Adrenal gland (tissue), 12 donors: Measurements from ENCODE around the gene ANKS4B. TPM values are rescaled to one million over a fixed set of nuclear protein-coding genes. Genes with fewer than 3 reads are reported as not detected.

Experiments used
- DNase-seq, 7 donors: peaks; one replicate each; pipeline ENCODE4 v3.0.0-alpha.2; 2019 to 2020
- H3K27ac ChIP-seq, 5 donors: fragments of 200-600 bp; sonication (generic) in 4 of 5; 1 replicate in 3 of 5; 2 replicates in 2 of 5; pipeline versions ENCODE4 v1.5.1 to v1.8.0; 2016 to 2020; ENCODE audit warnings: mild to moderate bottlenecking in 1 of 5
- H3K27me3 ChIP-seq: fragments of 200-600 bp; 2 replicates; pipeline ENCODE4 v1.8.0; 2021
- H3K36me3 ChIP-seq, 2 donors: fragments of 200-600 bp; replicated peaks in 1 of 2; 1 replicate in 1 of 2; 2 replicates in 1 of 2; pipeline versions ENCODE4 v1.5.1 to v1.8.0; 2018 to 2022
- H3K4me1 ChIP-seq, 2 donors: fragments of 200-600 bp; replicated peaks in 1 of 2; 1 replicate in 1 of 2; 2 replicates in 1 of 2; pipeline versions ENCODE4 v1.5.1 to v1.8.0; 2018 to 2021
- H3K4me3 ChIP-seq, 4 donors: fragments of 200-600 bp; sonication (generic) in 3 of 4; one replicate each; pipeline ENCODE4 v1.5.1; 2016 to 2018
- H3K9me3 ChIP-seq, 3 donors: fragments of 200-600 bp; sonication (generic) in 1 of 3; replicated peaks in 1 of 3; 1 replicate in 2 of 3; 2 replicates in 1 of 3; pipeline versions ENCODE4 v1.5.1 to v1.8.0; 2016 to 2021
- CTCF ChIP-seq, 6 experiments: fragments of 450-650 bp in 4 of 6; fragments of 200-600 bp in 2 of 6; sonication (generic) in 1 of 6; IDR thresholded peaks; 1 replicate in 5 of 6; 2 replicates in 1 of 6; pipeline versions ENCODE4 v1.5.1 to v1.8.0; 2016 to 2021; ENCODE audit warnings: antibody characterized with exemption in 6 of 6, mild to moderate bottlenecking in 2 of 6, moderate library complexity in 1 of 6
- POLR2A ChIP-seq, 2 donors: fragments of 450-650 bp; IDR thresholded peaks; one replicate each; pipeline ENCODE4 v1.6.1; 2017; ENCODE audit warnings: antibody characterized with exemption in 2 of 2, mild to moderate bottlenecking in 2 of 2, moderate library complexity in 1 of 2
- WGBS, 4 donors: extraction: QIAGEN DNeasy Blood & Tissue Kit in 2 of 4; methylation state at CpG; one replicate each; pipeline versions ENCODE4 v1.1.5 to v1.1.7; 2013 to 2017; 5-methylcytosine and 5-hydroxymethylcytosine counted together
- intact Hi-C, 2 donors: fragments of 100-400 bp; cut with DNase I; formaldehyde crosslinking; loops; one replicate each; pipeline versions ENCODE4 v1.14.1 to v1.15.0; 2022 to 2023
- polyA plus RNA-seq, 3 donors: library from polyadenylated mRNA; stranded (reverse); fragments of 200-250 nt in 2 of 3; fragments of 350-450 nt in 1 of 3; fragmentation: Illumina TruSeq in 1 of 3; extraction: RNeasy Lipid Tissue Mini Kit (QIAGEN cat#74804) in 1 of 3; gene quantifications; one replicate each; pipeline ENCODE4 v1.2.3, GENCODE V29; 2013 to 2014
- total RNA-seq, 9 donors: library from RNA; depleted of rRNA in 4 of 9; stranded (reverse); fragments of >200 nt in 4 of 9; fragments of 120-200 nt in 1 of 9; fragmentation: NEBNext Ultra II Directional in 1 of 9; extraction: Animal tissue kit (Norgen Biotek cat#: 25700) in 1 of 9; gene quantifications; one replicate each; pipeline versions ENCODE4 v1.1.0 to v1.2.4, GENCODE V29; 2013 to 2023
- donor health status: healthy with polysubstance abuse.
- donor health status: Bipolar disorder and iron deficiency.
- donor health status: DM: yes; HTN: yes; CAD: no.
- donor health status: DM: no; HTN: no; CAD: no.
- donor health status: DM: no; HTN: no; CAD: no.
- donor health status: DM: yes; HTN: yes; CAD: no.

The ANKS4B gene
- total and polyA plus RNA-seq, 12 donors: not detected

DNA sequence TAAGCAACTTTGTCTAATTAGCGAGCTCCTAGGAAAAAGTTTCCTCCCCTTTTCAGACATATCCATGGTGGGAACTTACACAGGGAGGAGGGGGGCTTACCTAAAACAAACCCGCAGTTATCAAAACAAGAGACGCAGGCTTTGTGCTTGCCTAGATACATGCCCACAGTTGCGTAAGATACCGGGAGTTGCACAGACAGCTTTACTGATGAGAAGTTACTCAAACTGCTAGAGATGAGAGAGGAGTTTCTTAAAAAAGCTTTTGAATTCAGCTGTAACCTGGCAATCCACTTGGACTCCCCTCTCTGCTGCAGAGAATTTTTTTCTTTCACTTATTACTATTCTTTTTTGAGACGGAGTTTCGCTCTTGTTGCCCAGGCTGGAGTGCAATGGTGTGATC is 15.3 kb upstream of the ANKS4B start:
- no peak overlapping the region for H3K4me3 ChIP-seq
- no peak overlapping the region for H3K27ac ChIP-seq
- no peaks in the 10 kb centered on the region for H3K9me3 ChIP-seq
- WGBS, 4 donors: 55 to 70% (median 61%) methylated on average over 7 of the region's 7 CpGs
- H3K36me3 ChIP-seq: no peaks in the 10 kb centered on the region
- peak in 1 of 7 donors; percentile 8 for DNase-seq
- intact Hi-C loops: no loop called here
- TF ChIP-seq CTCF (IDR thresholded peaks at IDR 0.05) (no peak), POLR2A (IDR thresholded peaks at IDR 0.05) (no peak)
- peaks cover 6% of the 10 kb centered on the region for H3K27me3 ChIP-seq
- no peaks in the 10 kb centered on the region for H3K4me1 ChIP-seq

- H3K36me3 ChIP-seq: no peaks in the 10 kb centered on the region
- no peak overlapping the region for H3K4me3 ChIP-seq
- H3K4me1 ChIP-seq: no peaks in the 10 kb centered on the region
- intact Hi-C loops: no loop called here
- H3K9me3 ChIP-seq: no peaks in the 10 kb centered on the region
- no peak overlapping the region for H3K27ac ChIP-seq
- DNase-seq: no peak
- H3K27me3 ChIP-seq: peaks cover 12% of the 10 kb centered on the region
- 74 to 89% (median 81%) methylated on average over 2 of the region's 2 CpGs for WGBS, 4 donors
- no peak for TF ChIP-seq CTCF (IDR thresholded peaks at IDR 0.05)
- no peak for TF ChIP-seq POLR2A (IDR thresholded peaks at IDR 0.05)
Observed at GRCh38 chr16:21219551-21219950, 13.9 kb upstream of the ANKS4B start.

DNA sequence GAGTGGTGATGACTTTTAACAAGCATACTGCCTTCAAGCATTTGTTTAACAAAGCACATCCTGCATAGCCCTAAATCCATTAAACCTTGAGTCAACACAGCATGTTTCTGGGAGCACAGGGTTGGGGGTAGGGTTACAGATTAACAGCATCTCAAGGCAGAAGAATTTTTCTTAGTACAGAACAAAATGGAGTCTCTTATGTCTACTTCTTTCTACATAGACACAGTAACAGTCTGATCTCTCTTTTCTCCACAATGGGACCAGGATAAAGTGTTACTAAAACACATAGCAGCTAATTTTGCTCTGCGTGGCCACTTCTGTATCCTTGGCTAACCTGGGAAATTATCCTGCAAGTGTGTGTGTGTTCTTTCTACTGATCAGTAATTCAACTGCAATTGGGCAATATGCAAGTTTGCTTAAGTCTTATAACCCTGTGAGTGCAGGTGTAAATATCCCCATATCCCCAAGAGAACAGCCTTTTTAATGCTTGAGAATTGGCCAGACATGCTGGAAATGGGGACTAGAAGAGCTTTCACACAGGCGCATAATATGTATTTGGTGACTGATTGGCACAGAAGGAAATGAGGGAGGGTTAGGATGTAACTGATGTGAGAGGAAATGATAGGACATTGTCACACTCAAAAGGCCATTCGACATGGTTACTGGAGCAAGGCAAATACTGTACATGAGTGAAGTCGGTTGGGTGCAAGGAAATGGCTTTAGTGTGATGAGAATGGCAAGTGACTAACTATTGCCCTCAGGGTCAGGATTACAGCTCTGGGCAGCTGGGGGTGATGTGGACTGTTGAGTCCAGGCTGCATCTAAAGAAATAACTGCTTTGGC is 10.8 kb upstream of the ANKS4B start:
- no peak overlapping the region for H3K4me3 ChIP-seq
- no peaks in the 10 kb centered on the region for H3K4me1 ChIP-seq
- no peak for DNase-seq
- 57 to 65% (median 60%) methylated on average over 4 of the region's 4 CpGs for WGBS, 4 donors
- intact Hi-C loops: no loop called here
- no peak for TF ChIP-seq POLR2A (IDR thresholded peaks at IDR 0.05)
- H3K36me3 ChIP-seq: no peaks in the 10 kb centered on the region
- peaks cover 0 to 3% (median 0%) of the 10 kb centered on the region in 3 donors for H3K9me3 ChIP-seq
- no peak overlapping the region for H3K27ac ChIP-seq
- H3K27me3 ChIP-seq: peaks cover 12% of the 10 kb centered on the region

DNA sequence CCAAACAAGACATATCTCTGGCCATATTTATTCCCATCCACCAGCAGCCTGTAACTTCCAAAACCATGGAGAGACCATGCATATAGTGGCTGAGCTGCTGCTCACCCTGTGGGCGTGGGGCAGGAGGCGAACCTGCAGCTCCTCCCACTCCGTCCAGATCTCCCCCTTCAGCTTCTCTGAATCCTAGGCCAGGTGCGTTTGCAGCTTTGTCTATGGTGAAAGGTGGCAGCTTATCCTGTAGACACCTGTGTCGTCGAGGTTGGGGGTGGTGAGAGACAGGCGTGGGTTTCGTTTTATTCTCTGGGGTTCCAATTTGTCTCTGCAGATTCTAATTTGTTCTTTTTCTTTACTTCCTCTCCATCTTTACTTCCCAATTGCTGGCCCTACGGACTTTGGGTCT is 9.7 kb upstream of the ANKS4B start:
- Histone ChIP-seq H3K27me3 (peaks cover 8% of the 10 kb centered on the region), H3K4me3 (no peak overlapping the region), H3K9me3 (peaks cover 0 to 3% (median 0%) of the 10 kb centered on the region in 3 donors), H3K36me3 (no peaks in the 10 kb centered on the region), H3K27ac (no peak overlapping the region), H3K4me1 (no peaks in the 10 kb centered on the region)
- WGBS, 4 donors: 69 to 79% (median 75%) methylated on average over 9 of the region's 9 CpGs
- no peak for TF ChIP-seq CTCF (IDR thresholded peaks at IDR 0.05)
- no peak for DNase-seq
- intact Hi-C loops: no loop called here

DNA sequence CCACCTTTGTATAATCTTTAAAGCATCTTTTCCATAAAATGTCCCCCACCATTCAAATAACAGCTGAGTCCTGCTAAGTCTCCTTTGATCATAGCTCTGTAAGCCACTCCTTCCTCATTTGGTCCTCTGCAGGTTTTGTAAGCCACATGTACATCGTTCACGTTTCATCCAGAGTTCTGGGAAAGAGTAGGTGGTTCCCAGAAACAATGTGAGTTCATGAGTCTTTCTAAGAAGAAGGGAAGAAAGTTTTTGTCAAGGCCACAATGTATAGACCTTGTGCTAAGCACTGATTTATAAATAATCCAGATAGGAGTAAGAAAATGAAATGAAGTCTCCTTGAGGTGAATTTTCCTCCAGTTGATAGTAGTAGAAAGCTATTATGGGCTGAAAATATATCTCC is 8.7 kb upstream of the ANKS4B start:
- Histone ChIP-seq H3K4me3 (no peak overlapping the region), H3K9me3 (peaks cover 0 to 3% (median 0%) of the 10 kb centered on the region in 3 donors), H3K27ac (no peak overlapping the region), H3K27me3 (peaks cover 8% of the 10 kb centered on the region), H3K4me1 (no peaks in the 10 kb centered on the region), H3K36me3 (no peaks in the 10 kb centered on the region)
- no peak for DNase-seq
- 49 to 62% (median 56%) methylated on average over 2 of the region's 2 CpGs for WGBS, 4 donors
- TF ChIP-seq CTCF (IDR thresholded peaks at IDR 0.05) (no peak), POLR2A (IDR thresholded peaks at IDR 0.05) (no peak)
- intact Hi-C loops: no loop called here
